Measurements from ENCODE around the gene TARS1. TPM values are rescaled to one million over a fixed set of nuclear protein-coding genes. Genes with fewer than 3 reads are reported as not detected.

Gene TARS1
- total RNA-seq, 8 experiments from 2014 or later, result 143 to 300 (median 179) TPM

GRCh38 chr5:33474931-33475499 is 34.2 kb downstream of the TARS1 start:
- in situ Hi-C loops (cut with MboI; ENCODE audit: low pct_unique_long_range_greater_than_20kb in 2 of 9, low sequenced_read_pairs in 9 of 9, unreplicated experiment in 9 of 9), result loop anchor here in 3 of 9 experiments (25.0 kb wide), 1 partner anchor 462 kb away; the partner anchor contains the start of gene RXFP3 (in 3 of the 3)
- Histone ChIP-seq H3K4me1 (replicated peaks in 1 of 2) (no peaks in the 10 kb centered on the region), H3K4me3 (no peak overlapping the region), H3K27ac (no peak overlapping the region)
- no peak for ATAC-seq (replicated peaks in 6 of 8)
- WGBS, 10 experiments, result 90 to 100% (median 98%) methylated on average over 1 to 3 of the region's 3 CpGs; no CpG with 5 or more reads in 2 of the 10 experiments

GRCh38 chr5:33475706-33476105 is 34.9 kb downstream of the TARS1 start:
- Histone ChIP-seq H3K4me1 (replicated peaks in 1 of 2) (no peaks in the 10 kb centered on the region), H3K4me3 (no peak overlapping the region), H3K27ac (no peak overlapping the region)
- in situ Hi-C loops (cut with MboI; ENCODE audit: low pct_unique_long_range_greater_than_20kb in 2 of 9, low sequenced_read_pairs in 9 of 9, unreplicated experiment in 9 of 9), result loop anchor here in 1 of 9 experiments (25.0 kb wide), 1 partner anchor 462 kb away; the partner anchor contains the start of gene RXFP3
- ATAC-seq (replicated peaks in 6 of 8), result no peak
- 80 to 100% (median 100%) methylated on average over 1 to 4 of the region's 5 CpGs; no CpG with 5 or more reads in 2 of the 10 experiments for WGBS, 10 experiments

- no peaks in the 10 kb centered on the region for H3K4me1 ChIP-seq (replicated peaks in 1 of 2)
- no peak overlapping the region for H3K4me3 ChIP-seq
- ATAC-seq (replicated peaks in 6 of 8), result peak in 1 of 8 experiments; percentile 51
- in situ Hi-C loops (cut with MboI; ENCODE audit: low pct_unique_long_range_greater_than_20kb in 2 of 9, low sequenced_read_pairs in 9 of 9, unreplicated experiment in 9 of 9), result loop anchor here in 1 of 9 experiments (25.0 kb wide), 1 partner anchor 460 kb away; the partner anchor contains the start of gene RXFP3
- WGBS, 10 experiments, result 80 to 100% (median 100%) methylated on average over 1 to 3 of the region's 3 CpGs; no CpG with 5 or more reads in 5 of the 10 experiments
- H3K27ac ChIP-seq, result no peak overlapping the region
Observed at GRCh38 chr5:33476992-33477391, 36.2 kb downstream of the TARS1 start.

- H3K4me3 ChIP-seq, result no peak overlapping the region
- 100% methylated on average over 1 to 2 of the region's 2 CpGs; no CpG with 5 or more reads in 4 of the 10 experiments for WGBS, 10 experiments
- no peak for ATAC-seq (replicated peaks in 6 of 8)
- in situ Hi-C loops (cut with MboI; ENCODE audit: low pct_unique_long_range_greater_than_20kb in 2 of 9, low sequenced_read_pairs in 9 of 9, unreplicated experiment in 9 of 9), result loop anchor here in 1 of 9 experiments (25.0 kb wide), 1 partner anchor 459 kb away; the partner anchor contains the start of gene RXFP3
- H3K27ac ChIP-seq, result no peak overlapping the region
- no peaks in the 10 kb centered on the region for H3K4me1 ChIP-seq (replicated peaks in 1 of 2)
Observed at GRCh38 chr5:33477816-33478215, 37.1 kb downstream of the TARS1 start.

- Histone ChIP-seq H3K27ac (no peak overlapping the region), H3K4me3 (no peak overlapping the region), H3K4me1 (replicated peaks in 1 of 2) (no peaks in the 10 kb centered on the region)
- no peak for ATAC-seq (replicated peaks in 6 of 8)
- 83 to 100% (median 100%) methylated on average over 1 to 3 of the region's 3 CpGs; no CpG with 5 or more reads in 3 of the 10 experiments for WGBS, 10 experiments
- in situ Hi-C loops (cut with MboI; ENCODE audit: low pct_unique_long_range_greater_than_20kb in 2 of 9, low sequenced_read_pairs in 9 of 9, unreplicated experiment in 9 of 9), result loop anchor here in 1 of 9 experiments (25.0 kb wide), 1 partner anchor 458 kb away; the partner anchor contains the start of gene RXFP3
Observed at GRCh38 chr5:33479311-33479710, 38.5 kb downstream of the TARS1 start.

GRCh38 chr5:33480876-33481275 is 40.1 kb downstream of the TARS1 start:
- ATAC-seq (replicated peaks in 6 of 8), result no peak
- in situ Hi-C loops (cut with MboI; ENCODE audit: low pct_unique_long_range_greater_than_20kb in 2 of 9, low sequenced_read_pairs in 9 of 9, unreplicated experiment in 9 of 9), result loop anchor here in 1 of 9 experiments (25.0 kb wide), 1 partner anchor 456 kb away; the partner anchor contains the start of gene RXFP3
- no peak overlapping the region for H3K4me3 ChIP-seq
- peaks cover 8 to 9% of the 10 kb centered on the region in 2 donors for H3K4me1 ChIP-seq (replicated peaks in 1 of 2)
- WGBS, 10 experiments, result no CpG with 5 or more reads among the region's 2 CpGs
- no peak overlapping the region for H3K27ac ChIP-seq

GRCh38 chr5:33482335-33482734 is 41.6 kb downstream of the TARS1 start:
- Histone ChIP-seq H3K4me3 (no peak overlapping the region), H3K27ac (no peak overlapping the region), H3K4me1 (replicated peaks in 1 of 2) (peaks cover 8 to 9% of the 10 kb centered on the region in 2 donors)
- ATAC-seq (replicated peaks in 6 of 8), result peak in 1 of 8 experiments; percentile 19
- 72 to 95% (median 89%) methylated on average over 2 to 6 of the region's 7 CpGs; no CpG with 5 or more reads in 3 of the 10 experiments for WGBS, 10 experiments
- in situ Hi-C loops (cut with MboI; ENCODE audit: low pct_unique_long_range_greater_than_20kb in 2 of 9, low sequenced_read_pairs in 9 of 9, unreplicated experiment in 9 of 9), result loop anchor here in 1 of 9 experiments (25.0 kb wide), 1 partner anchor 455 kb away; the partner anchor contains the start of gene RXFP3

GRCh38 chr5:33487236-33487635 is 46.5 kb downstream of the TARS1 start:
- 31 to 100% (median 84%) methylated on average over 1 to 3 of the region's 3 CpGs for WGBS, 10 experiments

GRCh38 chr5:33488558-33489355 is 48.0 kb downstream of the TARS1 start:
- in situ Hi-C loops (cut with MboI; ENCODE audit: low pct_unique_long_range_greater_than_20kb in 2 of 9, low sequenced_read_pairs in 9 of 9, unreplicated experiment in 9 of 9), result loop anchor here in 1 of 9 experiments (25.0 kb wide), 1 partner anchor 449 kb away; the partner anchor contains the start of gene RXFP3
- ATAC-seq (replicated peaks in 6 of 8), result no peak
- Histone ChIP-seq H3K4me1 (replicated peaks in 1 of 2) (peaks cover 8 to 9% of the 10 kb centered on the region in 2 donors), H3K27ac (no peak overlapping the region), H3K4me3 (no peak overlapping the region)
- WGBS, 10 experiments, result 40 to 100% (median 100%) methylated on average over 1 to 13 of the region's 19 CpGs; no CpG with 5 or more reads in 1 of the 10 experiments

More at GRCh38 chr5:33487236-33487635, 46.5 kb downstream of the TARS1 start:
- no peak for ATAC-seq (replicated peaks in 6 of 8)
- in situ Hi-C loops (cut with MboI; ENCODE audit: low pct_unique_long_range_greater_than_20kb in 2 of 9, low sequenced_read_pairs in 9 of 9, unreplicated experiment in 9 of 9), result loop anchor here in 1 of 9 experiments (25.0 kb wide), 1 partner anchor 450 kb away; the partner anchor contains the start of gene RXFP3
- no peak overlapping the region for H3K27ac ChIP-seq
- H3K4me3 ChIP-seq, result no peak overlapping the region
- peaks cover 8 to 9% of the 10 kb centered on the region in 2 donors for H3K4me1 ChIP-seq (replicated peaks in 1 of 2)

- 73 to 100% (median 90%) methylated on average over 1 to 4 of the region's 6 CpGs; no CpG with 5 or more reads in 3 of the 10 experiments for WGBS, 10 experiments
- in situ Hi-C loops (cut with MboI; ENCODE audit: low pct_unique_long_range_greater_than_20kb in 2 of 9, low sequenced_read_pairs in 9 of 9, unreplicated experiment in 9 of 9), result loop anchor here in 1 of 9 experiments (25.0 kb wide), 1 partner anchor 448 kb away; the partner anchor contains the start of gene RXFP3
- Histone ChIP-seq H3K4me1 (replicated peaks in 1 of 2) (peaks cover 6 to 8% of the 10 kb centered on the region in 2 donors), H3K27ac (no peak overlapping the region), H3K4me3 (no peak overlapping the region)
- ATAC-seq (replicated peaks in 6 of 8), result no peak
Observed at GRCh38 chr5:33489481-33490067, 48.8 kb downstream of the TARS1 start.

GRCh38 chr5:33490071-33490665 is 49.4 kb downstream of the TARS1 start:
- peaks cover 0 to 2% of the 10 kb centered on the region in 2 donors for H3K4me1 ChIP-seq (replicated peaks in 1 of 2)
- no peak for ATAC-seq (replicated peaks in 6 of 8)
- H3K4me3 ChIP-seq, result no peak overlapping the region
- 17 to 100% (median 79%) methylated on average over 1 of the region's 1 CpG; no CpG with 5 or more reads in 6 of the 10 experiments for WGBS, 10 experiments
- in situ Hi-C loops (cut with MboI; ENCODE audit: low pct_unique_long_range_greater_than_20kb in 2 of 9, low sequenced_read_pairs in 9 of 9, unreplicated experiment in 9 of 9), result loop anchor here in 1 of 9 experiments (25.0 kb wide), 1 partner anchor 447 kb away; the partner anchor contains the start of gene RXFP3
- H3K27ac ChIP-seq, result no peak overlapping the region

GRCh38 chr5:33491941-33492340 is 51.2 kb downstream of the TARS1 start:
- Histone ChIP-seq H3K4me1 (replicated peaks in 1 of 2) (no peaks in the 10 kb centered on the region), H3K4me3 (no peak overlapping the region), H3K27ac (no peak overlapping the region)
- in situ Hi-C loops (cut with MboI; ENCODE audit: low pct_unique_long_range_greater_than_20kb in 2 of 9, low sequenced_read_pairs in 9 of 9, unreplicated experiment in 9 of 9), result loop anchor here in 1 of 9 experiments (25.0 kb wide), 1 partner anchor 445 kb away; the partner anchor contains the start of gene RXFP3
- no peak for ATAC-seq (replicated peaks in 6 of 8)

Measured in motor neuron (in vitro differentiated cells).